ENCODE results near the gene GJC2. TPM values are rescaled to one million over a fixed set of nuclear protein-coding genes. Genes with fewer than 3 reads are reported as not detected.

The GJC2 gene
- total RNA-seq, 2 donors from 2014 or later: 1.9 to 4.1 TPM

GRCh38 chr1:228136901-228137300, 12.8 kb upstream of the GJC2 start:
- no peak overlapping the region for H3K4me3 ChIP-seq
- 24% methylated on average over 1 of the region's 1 CpG for WGBS
- intact Hi-C loops (cut with DNase I): no loop called here
- H3K4me1 ChIP-seq (replicated peaks): peaks cover 9% of the 10 kb centered on the region
- no peaks in the 10 kb centered on the region for H3K36me3 ChIP-seq
- no peak for TF ChIP-seq POLR2A (IDR thresholded peaks at IDR 0.05)
- no peak for TF ChIP-seq POLR2AphosphoS5 (IDR thresholded peaks at IDR 0.05)
- no peak for TF ChIP-seq CTCF (IDR thresholded peaks at IDR 0.05)
- DNase-seq (ENCODE audit: low spot score): no peak
- no peaks in the 10 kb centered on the region for H3K27me3 ChIP-seq (replicated peaks; ENCODE audit: insufficient read depth)
- H3K27ac ChIP-seq: no peak overlapping the region
- no peaks in the 10 kb centered on the region for H3K9me3 ChIP-seq

- Histone ChIP-seq H3K4me1 (replicated peaks) (peaks cover 9% of the 10 kb centered on the region), H3K9me3 (no peaks in the 10 kb centered on the region), H3K27ac (peak overlapping the region; percentile 95), H3K4me3 (peak overlapping the region; percentile 95 to 98), H3K27me3 (replicated peaks; ENCODE audit: insufficient read depth) (no peaks in the 10 kb centered on the region), H3K36me3 (no peaks in the 10 kb centered on the region)
- 21% methylated on average over 30 of the region's 30 CpGs for WGBS
- DNase-seq (ENCODE audit: low spot score): no peak
- TF ChIP-seq CTCF (IDR thresholded peaks at IDR 0.05): no peak
- no peak for TF ChIP-seq POLR2AphosphoS5 (IDR thresholded peaks at IDR 0.05)
- no peak for TF ChIP-seq POLR2A (IDR thresholded peaks at IDR 0.05)
- intact Hi-C loops (cut with DNase I): no loop called here
Observed at GRCh38 chr1:228139406-228139930, 10.3 kb upstream of the GJC2 start.

GRCh38 chr1:228139931-228140723, 9.6 kb upstream of the GJC2 start, which contains the start of gene GUK1:
GUK1 (plus strand) TSS chr1:228140279; CDS start chr1:228140303, 24 bp downstream.
- Histone ChIP-seq H3K9me3 (no peaks in the 10 kb centered on the region), H3K4me1 (replicated peaks) (peaks cover 9% of the 10 kb centered on the region), H3K36me3 (no peaks in the 10 kb centered on the region), H3K4me3 (peak within 1 kb of the TSS; percentile 95 to 98), H3K27me3 (replicated peaks; ENCODE audit: insufficient read depth) (no peaks in the 10 kb centered on the region), H3K27ac (peak within 1 kb of the TSS; percentile 95)
- WGBS: 0% methylated on average over 41 of the region's 95 CpGs
- peak; percentile 100 for DNase-seq (ENCODE audit: low spot score)
- intact Hi-C loops (cut with DNase I): loop anchor here (10.0 kb wide), 1 partner anchor 135 kb away; no protein-coding TSS in a partner anchor
- TF ChIP-seq POLR2A (IDR thresholded peaks at IDR 0.05) (peak; percentile 98), POLR2AphosphoS5 (IDR thresholded peaks at IDR 0.05) (peak; percentile 97), CTCF (IDR thresholded peaks at IDR 0.05) (peak; percentile 17 to 81 (median 42))

GRCh38 chr1:228140724-228141225, 9.0 kb upstream of the GJC2 start:
- no peaks in the 10 kb centered on the region for H3K27me3 ChIP-seq (replicated peaks; ENCODE audit: insufficient read depth)
- H3K36me3 ChIP-seq: no peaks in the 10 kb centered on the region
- intact Hi-C loops (cut with DNase I): loop anchor here (10.0 kb wide), 1 partner anchor 134 kb away; no protein-coding TSS in a partner anchor
- H3K4me1 ChIP-seq (replicated peaks): peaks cover 9% of the 10 kb centered on the region
- H3K4me3 ChIP-seq: peak overlapping the region; percentile 95 to 98
- no peak for TF ChIP-seq CTCF (IDR thresholded peaks at IDR 0.05)
- no peak for TF ChIP-seq POLR2A (IDR thresholded peaks at IDR 0.05)
- no peak for TF ChIP-seq POLR2AphosphoS5 (IDR thresholded peaks at IDR 0.05)
- DNase-seq (ENCODE audit: low spot score): no peak
- 4% methylated on average over 25 of the region's 25 CpGs for WGBS
- peak overlapping the region; percentile 95 for H3K27ac ChIP-seq
- no peaks in the 10 kb centered on the region for H3K9me3 ChIP-seq

Measured in prostate gland (tissue), 2 donors.